GM18909 (cell line): ENCODE measurements around the gene C1D.
A peak's percentile ranks its signal among the peaks of the same experiment; 100 is the strongest.

Experiments used
- ATAC-seq: cut with Tn5 transposase; IDR thresholded peaks from one replicate; pipeline ENCODE4 v1.9.1; 2021; ENCODE audit warnings: mild to moderate bottlenecking; ENCODE audit not compliant: unreplicated experiment, poor library complexity

The C1D gene

DNA sequence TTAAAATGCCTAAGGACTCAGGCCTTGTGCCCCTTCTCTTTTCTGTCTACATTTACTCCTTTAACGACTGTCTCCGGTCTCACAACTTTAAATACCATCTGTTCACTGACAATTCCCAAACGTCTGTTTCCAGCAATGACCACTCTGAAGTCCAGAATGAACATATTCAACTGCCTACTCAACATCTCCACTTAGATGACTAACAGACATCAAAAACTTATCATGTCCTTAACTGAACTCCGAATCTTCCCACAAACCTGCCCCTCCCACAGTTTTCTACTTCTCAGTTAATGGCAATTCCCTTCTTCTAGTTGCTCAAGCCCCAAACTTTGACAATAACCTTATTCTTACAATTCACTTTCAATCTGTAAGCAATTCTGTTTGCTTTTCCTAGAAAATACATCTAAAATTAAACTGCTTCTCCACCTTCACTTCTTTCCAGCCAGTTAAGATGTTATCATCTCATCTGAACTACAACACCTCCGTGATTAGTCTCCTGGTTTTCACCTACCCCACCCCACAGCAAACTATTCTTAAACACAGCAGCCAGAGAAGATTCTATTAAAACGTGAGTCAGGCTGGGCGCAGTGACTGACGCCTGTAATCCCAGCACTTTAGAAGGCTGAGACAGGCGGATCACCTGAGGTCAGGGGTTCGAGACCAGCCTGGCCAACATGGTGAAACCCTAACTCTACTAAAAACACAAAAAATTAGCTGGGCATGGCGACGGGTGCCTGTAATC, 2.8 kb downstream of the C1D start:
- no peak for ATAC-seq

DNA sequence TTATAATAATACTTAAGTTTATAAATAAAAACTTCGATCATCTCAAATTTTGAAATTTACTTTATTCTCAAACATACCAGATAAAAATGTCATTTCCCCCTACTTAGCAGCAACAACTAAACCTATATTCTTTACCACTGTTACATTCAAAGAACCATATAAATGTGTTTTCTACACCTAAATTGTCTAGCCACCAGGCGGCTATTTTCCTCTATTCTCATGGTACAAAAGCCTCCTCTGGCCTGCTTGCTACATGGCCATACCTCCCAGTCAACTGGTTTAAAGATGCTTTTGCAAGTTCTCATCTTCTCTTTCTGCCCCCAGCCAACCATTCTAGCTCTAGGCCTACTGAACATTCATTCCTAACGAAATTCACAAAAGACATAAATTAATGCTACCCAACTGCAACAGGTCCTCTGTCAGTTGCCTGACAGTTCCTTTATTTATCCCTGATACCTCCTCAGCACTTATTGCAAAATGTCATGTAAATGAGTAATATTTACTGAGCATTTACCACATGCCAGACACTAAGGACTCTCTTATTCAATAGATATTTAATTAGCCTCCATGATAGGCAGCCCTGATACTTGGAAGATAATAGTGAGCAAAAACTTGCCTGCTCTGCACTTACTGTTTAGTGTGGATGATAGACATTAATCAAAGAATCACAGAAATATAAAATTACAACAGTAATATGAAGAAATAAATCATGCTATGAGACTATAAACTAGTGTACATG, 5.0 kb downstream of the C1D start:
- no peak for ATAC-seq

DNA sequence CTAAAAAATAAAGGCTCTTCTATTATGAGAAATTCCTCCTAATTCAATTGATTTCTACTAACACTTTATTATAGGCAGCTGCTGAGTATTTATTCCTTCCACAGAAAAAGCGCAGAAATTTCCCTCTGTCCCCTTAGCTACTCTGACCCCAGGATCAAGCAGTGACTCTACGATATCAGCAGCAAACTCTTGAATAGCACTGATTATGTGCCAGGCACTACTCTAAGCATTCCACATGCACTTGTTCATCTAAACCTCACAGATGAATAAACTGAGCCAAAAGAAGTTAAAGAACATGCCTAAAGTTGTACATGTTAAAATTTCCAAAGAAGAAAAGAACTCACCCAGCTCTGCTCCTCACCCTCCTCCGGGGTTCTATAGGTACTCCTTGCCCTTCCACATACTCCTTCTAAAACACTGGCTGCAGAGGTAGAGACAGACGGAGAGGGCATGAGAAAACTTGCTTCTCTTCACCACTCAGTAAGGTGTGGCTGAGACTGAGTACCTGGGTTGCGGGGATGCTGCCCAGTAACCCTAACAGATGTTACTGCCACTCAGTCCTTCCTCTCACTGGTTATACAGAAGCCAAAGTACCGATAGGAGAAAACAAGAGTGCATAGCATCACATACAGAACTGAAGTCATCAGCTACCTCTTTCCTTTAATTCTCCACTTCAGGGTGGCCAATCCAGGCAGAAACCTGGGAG, 9.9 kb downstream of the C1D start:
- no peak for ATAC-seq

DNA sequence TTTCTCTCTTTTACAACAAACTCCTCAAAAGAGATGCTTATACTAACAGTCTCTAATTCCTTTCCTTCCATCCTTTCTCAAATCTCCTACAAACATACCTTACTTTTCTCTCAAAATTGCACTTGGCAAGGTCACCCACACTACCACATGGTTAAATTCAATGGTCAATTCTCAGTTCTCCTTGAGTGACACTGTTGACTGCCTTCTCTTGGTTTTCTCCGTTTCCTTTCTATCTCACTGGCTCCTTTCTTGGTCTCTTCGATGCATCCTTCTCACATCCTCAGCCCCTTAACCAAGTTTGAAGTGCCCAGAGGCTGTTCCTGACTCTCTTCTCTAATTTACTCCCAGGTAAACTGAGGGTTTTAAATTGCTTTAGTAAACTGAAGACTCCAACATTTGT, 12.5 kb downstream of the C1D start:
- peak; percentile 51 for ATAC-seq

DNA sequence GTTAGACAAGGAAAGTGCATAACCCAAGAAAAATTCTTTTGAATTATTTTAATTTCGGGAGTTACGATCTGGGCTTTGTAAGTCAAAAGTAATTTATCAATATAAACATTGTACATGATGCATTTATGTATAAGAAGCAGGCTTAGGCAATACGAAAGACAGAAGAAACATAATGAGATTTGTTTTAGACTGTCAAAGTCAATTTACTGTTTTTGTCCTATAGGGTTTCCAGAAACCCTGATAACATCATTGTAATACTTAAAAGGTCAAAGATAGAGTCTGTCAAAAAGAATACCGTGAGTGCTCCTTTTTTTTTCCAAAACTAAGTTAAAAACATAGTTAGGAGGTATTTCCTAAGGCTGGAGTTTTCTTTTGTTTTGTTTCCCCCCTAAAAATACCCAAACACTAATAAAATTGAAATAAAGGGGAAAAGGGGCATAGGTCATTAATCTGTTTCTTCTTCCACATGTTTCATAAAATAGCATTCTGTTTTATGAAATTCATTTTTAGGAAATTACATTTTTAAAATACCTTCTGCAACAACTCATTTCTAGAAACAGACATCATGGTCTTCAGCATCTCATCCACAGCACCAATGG, 16.1 kb downstream of the C1D start:
- no peak for ATAC-seq

DNA sequence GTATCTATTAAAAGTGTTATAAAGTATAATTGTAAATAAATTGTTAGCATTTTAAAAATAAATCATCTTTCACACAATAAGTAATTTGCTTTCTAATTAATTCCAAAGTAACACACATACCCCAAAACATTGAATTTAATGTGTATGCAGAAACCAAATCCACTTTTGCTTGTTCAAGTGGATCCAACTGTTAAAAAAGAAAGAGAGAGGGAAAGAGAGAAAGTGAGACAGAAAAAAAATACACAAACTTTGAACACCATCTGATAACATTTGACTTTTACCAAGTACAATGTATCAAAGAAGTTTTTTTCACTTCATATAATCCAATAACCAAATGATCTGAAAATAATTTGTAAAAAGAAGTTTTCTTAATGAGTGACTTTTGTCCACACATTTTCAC, 16.6 kb downstream of the C1D start:
- no peak for ATAC-seq

DNA sequence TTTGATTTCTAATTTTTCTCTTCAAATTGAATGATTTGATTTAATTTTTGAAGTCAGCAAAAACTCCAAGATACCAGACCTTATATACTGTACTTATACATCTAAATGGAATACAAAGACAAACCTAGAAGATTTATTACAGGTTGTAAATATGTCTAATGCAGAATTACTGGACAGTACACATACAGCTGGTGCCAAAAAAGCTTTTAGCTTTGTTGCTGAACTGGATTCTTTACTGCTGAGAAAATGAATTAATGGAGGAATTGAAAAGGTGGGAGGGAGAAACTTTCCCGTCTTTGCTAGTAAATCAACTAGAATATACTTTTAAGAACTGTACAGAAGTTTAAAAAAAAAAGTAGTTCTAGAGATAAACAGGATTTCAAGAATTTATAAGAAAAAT, 17.5 kb downstream of the C1D start:
- ATAC-seq, result no peak

DNA sequence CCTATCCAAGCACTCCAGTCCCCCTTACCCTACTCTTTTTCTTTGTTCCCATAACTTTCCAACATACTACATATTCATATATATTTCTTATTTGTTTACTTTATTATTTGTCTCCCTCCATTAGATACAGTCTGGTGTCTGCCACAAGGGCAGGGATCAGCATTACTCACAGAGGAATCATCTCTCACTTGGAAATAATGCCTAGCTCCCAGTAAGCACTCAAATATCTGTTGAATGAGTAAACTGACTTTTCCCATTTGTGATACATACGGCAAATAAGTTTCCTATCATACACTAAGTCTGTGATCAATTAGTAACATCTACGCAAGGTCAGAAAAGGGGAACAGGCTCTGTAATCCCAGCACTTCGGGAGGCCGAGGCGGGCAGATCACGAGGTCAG, 18.7 kb downstream of the C1D start:
- ATAC-seq, result no peak

DNA sequence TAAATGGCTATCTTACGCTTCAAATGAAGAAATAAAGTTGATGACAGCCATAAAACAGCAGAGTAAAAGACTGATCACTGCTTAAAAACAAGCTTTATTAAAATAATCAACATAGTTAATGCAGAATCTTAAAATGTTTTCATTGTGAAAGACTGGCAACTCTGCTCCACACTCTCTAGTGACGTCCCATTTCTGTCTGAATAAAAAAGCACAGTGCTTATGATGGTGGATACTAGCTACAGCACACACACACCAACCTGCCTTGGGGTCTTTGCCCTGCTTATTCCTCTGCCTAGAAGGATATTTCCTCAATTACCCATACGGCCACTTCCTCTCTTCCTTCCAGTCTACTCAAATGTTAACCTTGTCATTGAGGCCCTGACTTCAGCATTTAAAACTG, 19.1 kb downstream of the C1D start:
- ATAC-seq, result no peak

DNA sequence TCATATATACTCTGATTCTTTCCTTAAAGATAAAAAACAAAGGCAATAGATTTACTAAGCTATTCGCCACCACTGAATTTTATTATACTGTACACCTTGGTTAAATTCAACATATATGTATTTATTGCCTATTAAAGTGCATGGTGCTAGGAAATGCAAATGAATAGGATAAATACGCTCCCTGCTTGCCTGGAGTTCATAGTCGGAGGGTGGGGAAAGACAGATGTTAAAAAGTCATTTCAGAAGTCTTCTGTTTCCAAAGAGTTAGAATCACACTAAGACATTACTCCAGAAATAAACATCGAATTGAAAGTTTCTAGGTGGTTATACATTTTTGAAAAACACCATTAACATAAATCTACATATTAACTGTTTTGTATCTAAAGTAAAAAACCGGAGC, 19.8 kb downstream of the C1D start:
- no peak for ATAC-seq

DNA sequence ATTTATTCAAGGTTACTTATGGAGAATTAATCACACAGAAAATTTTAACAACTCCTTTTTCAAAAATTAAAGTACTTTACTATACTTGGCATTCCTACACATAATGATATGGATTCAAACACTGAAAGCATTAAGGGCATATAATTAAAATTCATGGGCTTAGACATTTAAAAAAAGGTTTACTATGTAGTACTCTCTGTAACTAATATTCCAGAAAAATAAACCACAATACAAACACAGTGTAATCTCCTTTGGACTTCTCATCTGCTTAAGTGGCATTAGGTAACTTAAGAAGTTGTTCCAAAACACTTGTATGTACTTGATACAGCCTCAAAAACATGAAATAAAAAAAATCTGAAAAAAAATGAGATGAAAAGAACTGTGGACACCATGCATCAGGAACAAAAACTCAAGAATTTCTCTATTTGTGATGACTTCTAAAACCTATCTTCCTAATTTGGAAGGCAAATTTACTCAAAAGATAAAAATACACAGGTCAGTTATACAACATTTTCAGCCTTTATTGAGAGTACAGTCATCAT, 21.0 kb downstream of the C1D start:
- no peak for ATAC-seq

DNA sequence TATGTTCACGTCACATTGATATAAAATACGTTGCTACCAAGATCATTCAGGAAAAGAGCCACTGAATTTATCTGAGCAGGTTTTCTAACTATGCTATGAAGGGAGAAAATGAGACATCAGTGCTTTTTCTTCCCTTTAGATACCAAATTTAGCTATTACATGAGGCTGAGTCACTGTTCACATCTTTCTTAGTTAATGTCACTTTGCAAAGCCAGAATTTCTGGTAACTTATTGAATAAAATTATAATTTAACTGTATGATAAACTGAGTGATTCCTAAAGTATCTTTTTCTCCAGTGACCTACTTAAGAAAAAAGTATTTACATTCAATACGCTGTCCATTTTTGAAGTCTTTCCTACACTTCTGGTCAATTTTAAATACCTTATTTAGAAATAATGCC, 22.7 kb downstream of the C1D start:
- no peak for ATAC-seq

DNA sequence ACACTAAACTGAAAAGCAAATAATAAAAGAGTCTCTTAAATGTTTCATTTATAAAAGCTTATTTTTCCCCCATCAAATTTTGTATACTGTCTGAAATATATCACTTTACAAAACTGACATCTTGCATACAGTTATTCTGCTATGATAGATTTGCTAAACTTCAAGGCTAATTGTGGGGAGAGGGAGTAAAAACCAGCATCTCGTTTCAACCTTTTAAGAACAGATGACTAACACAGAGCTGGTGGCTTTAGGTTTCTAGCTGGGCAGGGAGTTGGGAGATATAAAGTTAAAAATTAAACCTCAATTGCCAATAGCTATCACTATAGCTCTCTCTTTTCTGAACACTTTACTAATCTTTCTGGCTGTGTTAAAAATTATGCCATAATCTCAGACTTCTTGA, 23.5 kb downstream of the C1D start:
- ATAC-seq, result no peak

DNA sequence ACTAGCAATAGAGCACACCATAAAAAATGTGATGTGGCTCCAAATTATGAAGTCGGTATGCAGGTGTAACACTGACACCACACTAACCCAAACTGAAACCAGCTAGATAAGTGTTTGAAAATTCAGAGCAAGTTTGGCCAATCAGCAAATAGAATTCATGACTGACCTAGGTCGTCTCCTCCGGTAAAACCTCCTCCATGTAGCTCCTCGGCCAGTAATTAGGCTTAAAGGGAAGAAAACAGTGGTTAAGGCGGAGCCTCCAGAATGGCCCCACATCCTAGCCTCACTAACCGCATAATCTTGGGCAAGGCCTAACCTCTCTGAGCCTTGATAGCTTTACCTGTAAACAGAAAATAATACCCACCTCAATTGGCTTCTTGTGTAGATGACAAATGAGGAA, 30.1 kb downstream of the C1D start:
- ATAC-seq, result no peak

DNA sequence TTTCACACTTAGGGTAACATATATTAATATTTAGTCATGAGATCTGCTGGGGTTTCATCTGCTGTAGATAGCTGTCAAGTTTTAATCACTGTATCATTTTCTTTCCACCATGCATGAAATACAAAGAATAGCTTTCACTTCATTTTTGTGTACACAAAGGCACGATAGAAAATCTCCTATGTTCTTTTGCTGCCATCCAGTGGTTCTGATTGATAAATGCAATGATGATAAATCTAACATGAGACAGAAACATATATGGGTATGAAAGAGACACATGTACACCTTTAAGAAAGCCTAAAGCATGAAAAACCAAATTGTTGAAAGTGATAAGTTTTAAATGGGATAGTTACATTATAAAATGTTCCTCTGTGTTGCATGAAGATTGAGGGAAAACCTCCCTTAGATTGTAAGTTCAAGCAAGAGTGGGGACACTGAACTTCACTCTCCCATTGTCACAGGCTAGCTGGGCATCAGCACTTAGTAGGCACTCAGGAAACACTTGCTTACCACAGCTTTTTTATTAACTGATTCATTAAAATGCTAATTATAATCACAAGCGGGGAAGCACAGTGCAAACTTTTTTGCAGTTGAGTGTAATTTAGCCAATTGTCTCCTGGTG, 31.2 kb downstream of the C1D start:
- peak; percentile 71 for ATAC-seq

DNA sequence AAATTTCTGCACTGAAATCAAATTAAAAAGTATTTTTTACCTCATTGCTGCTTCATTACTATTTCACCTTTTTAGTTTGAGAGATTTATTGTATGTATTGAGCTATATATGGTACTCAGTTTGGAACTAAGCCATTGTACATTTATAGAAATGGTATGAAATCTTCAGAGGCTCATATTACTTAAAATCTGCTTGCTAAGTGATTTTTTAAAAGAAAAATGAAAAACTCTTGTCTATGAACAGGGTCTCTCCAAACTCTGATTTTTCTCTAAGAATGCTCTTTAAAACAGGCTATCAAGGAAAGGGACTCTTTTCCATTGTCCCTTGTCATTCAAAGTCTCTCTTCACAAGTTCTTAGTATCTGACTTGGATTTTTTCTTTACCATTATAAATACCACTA, 31.8 kb downstream of the C1D start:
- ATAC-seq, result no peak

DNA sequence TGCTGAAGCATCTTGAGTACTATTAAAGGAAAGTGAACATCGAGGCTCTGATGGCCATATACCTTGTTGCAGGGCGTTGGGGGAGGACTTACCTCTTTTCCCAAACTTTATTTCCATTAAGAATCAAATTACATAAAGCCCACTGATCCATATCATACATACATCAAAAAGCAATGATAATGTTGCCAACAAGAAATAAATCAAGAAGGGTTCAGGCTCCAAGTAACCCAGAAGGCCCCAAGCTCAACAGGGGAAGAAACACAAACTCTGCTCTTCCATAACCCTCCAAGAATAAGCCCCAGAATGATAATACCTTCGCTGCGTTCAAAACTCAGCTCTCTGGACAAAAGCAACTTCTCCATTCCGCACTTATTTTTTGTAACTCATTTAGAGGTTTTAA, 32.3 kb downstream of the C1D start:
- ATAC-seq, result no peak

DNA sequence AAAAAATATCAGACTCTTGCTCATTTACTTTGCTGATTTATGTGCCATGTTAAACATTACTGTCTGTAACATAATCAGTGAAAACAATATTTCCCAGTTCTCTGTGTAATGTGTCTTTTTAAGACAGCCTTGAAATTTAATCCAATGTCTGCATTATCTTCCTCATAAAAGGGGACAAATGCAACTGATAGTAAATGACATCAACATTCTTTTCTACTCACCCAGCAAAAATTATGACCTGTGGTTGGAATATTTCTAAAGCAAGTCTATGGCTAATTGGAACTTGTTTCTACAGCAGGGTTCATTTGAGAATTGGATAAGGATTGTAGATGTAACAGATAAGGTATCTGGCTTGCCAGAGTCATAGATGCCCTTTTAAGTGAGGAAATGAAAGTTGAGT, 34.8 kb downstream of the C1D start:
- no peak for ATAC-seq

DNA sequence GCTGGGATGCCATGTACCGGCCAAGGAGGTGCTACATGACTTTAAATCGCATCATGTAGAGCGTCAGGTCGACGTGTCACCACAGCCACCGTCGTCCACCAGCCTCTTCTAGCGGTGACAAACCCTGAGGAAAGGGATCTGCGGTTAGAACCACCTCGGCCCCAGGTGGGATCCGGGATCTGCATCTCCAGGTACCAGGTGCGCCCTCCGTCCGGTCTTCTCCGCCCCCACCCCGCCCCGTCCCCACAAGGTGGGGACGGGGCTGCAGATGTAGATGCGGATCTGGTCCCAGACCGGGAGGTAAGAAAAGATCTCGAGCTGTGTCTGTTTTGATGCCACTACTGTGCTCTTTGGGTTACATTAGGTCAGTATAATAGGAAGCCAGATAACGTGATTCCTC, 38.4 kb downstream of the C1D start:
- no peak for ATAC-seq

DNA sequence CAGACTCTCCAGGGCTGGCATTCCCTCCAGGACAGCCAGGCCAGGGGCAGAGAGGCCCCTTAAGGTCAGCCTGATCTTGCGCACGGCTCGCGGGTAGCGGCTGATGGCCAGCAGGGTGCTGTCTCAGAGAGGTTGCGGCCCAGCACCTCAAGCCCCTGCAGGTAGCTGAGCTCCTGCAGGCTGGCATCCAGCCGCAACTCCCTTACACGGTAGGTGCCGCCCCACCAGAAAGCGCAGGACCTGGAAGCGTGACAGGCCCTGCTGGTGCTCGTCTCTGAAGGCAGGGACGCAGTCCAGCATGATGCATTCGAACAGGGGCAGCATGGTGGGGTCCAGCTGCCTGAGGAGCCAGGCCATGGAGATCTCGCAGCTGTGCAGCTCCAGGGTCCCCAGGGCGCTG, 38.9 kb downstream of the C1D start:
- ATAC-seq, result no peak
